Inflammatory macrophage (primary cell): ENCODE measurements around the gene MACF1.
"Not testable (repeated sequence)": the region's sequence is repeated elsewhere in the genome, so short reads cannot be mapped to it uniquely, and the experiment has no call there.

Experiments
- DNase-seq, 2 donors: peaks; one replicate each; pipeline ENCODE4 v3.0.0-alpha.2; 2020 to 2022

Gene MACF1

DNA sequence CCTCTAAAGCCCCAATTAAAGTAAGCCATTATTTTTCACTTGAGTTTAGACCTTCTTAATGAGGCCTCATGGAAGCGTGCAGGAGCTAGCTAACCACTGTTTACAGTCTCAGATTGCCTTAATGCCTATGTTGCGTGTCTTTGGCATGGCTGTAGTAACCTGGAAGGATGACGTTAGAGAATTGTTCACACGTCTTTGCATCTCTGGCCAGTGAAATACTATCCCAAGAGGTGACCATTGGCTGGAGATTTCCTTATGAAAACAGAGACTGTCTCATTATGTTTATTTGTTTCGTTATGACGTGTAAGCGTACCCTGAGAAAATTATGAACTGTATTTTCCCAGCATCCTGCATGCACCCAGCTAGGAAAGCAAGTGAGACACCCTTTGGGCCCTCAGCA, 268.3 kb downstream of the MACF1 start:
- no peak for DNase-seq

DNA sequence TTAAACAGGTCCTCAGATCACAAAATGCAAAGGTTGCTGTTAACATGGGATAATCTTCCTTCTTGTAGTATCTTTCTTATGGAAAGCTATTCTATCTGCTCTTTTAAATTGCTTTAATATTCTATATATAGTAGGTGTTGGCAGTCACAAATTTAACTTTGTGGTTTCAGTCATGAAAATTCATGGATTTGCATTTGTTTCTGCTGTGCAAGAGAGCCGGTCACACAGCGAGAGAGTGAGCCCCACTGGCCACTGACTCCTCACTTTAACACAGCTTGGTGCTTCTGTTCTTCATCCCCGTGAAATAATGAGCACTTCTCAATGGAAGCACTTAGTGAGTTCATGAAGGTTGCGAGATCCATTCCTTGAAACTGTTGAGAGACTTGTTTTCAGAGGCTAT, 268.8 kb downstream of the MACF1 start:
- DNase-seq = no peak

DNA sequence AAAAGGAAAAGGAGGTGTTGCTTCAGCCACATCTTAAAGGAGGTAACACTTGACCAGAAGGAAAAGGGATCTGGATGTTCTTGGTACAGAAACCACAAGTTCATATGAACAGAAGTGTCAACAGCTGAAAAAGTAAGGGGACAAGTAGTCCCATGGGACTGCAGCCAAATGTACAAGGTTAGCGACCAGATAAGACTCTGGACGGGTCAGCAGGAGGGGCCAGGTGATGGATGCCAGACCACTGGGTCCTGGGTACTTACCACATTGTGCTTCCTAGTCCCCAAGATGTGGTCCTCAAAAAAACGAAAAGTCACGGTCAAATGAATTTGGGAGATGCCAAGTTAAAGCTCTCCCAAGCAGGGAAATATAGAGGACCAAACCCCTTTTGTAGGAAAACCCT, 270.3 kb downstream of the MACF1 start:
- no peak for DNase-seq

DNA sequence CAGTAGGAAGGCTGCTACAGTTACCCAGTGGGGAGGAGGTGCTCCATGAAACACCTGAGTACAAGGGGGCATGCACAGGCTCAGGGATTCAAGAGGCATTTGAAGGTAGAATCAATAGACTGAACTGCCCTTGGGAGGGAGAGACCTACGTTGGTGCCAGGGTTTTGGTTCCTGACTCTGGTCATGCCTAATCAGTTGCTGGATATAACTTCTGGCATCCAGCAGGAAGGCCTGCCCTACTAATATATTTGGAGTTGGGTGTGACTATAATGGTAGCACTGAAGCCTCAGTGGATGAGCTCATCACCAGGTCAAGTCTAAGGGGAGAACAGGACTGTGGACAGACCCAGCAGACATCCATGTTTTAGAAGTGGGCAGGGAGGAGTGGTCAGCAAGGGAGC, 271.1 kb downstream of the MACF1 start:
- DNase-seq = not testable (repeated sequence)

GRCh38 chr1:39478126-39478915, 273.8 kb downstream of the MACF1 start:
- no peak for DNase-seq

GRCh38 chr1:39481289-39481688, 276.8 kb downstream of the MACF1 start:
- DNase-seq = no peak

DNA sequence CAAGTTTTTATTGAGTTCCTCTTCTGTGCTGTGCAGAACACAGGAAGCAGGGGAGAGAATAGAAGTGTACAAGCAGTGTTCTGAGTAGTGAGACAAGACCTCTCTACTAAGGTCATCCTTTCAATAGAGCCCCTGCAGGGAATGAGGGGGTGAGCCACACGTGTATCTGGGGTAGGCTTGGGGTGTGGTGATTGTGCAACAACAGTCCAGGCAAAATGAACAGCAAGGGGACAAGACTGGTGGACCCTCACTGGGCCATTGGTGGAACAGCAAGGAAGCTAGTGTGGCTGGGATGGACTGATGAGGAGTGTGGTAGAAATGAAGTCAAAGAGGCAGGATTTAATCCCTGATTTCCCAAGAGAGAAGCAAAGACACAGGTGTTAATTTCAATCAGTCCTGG, 278.8 kb downstream of the MACF1 start:
- no peak for DNase-seq

DNA sequence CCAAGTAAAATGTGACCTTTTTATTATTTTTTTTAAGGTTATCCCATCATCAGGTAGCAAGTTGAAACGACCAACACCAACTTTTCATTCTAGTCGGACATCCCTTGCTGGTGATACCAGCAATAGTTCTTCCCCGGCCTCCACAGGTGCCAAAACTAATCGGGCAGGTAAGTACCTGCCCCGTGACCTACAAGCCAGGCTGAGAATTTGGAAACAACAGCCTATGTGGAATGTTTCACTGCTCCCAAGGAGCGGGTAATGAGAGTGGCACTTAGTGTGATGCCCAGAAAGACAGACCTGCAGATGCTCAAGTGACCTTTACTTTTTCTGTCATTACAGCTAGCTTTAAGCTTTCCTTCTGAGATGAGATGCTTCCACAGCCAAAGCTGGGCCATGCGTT, 280.1 kb downstream of the MACF1 start:
- no peak for DNase-seq

DNA sequence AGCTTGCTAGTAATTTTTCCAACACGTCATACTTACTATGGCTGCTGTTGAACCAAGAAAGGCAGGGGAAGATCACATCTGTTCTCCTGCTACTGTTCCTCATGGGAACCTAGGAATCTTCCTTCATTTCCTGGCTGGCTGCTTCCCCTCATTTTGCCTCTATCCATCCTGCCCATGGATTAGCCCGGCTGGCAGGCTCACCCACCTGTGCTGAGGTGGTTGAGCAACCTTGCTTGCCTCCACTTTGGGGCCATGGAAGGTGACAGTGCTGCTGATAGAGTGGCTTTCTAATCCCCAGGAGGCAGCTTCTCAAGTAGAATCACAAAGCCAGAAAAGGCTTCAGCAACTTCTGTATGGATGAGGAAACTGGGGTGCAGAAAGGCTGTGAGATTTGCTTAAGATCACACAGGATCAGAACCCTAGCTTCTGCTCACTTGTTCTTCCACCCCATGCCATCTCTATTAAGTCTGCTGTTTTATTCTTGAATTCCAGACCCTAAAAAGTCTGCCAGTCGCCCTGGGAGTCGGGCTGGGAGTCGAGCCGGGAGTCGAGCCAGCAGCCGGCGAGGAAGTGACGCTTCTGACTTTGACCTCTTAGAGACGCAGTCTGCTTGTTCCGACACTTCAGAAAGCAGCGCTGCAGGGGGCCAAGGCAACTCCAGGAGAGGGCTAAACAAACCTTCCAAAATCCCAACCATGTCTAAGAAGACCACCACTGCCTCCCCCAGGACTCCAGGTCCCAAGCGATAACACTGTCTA, 280.7 kb downstream of the MACF1 start:
- DNase-seq = no peak

GRCh38 chr1:39488012-39488545, 283.6 kb downstream of the MACF1 start:
- DNase-seq = no peak

DNA sequence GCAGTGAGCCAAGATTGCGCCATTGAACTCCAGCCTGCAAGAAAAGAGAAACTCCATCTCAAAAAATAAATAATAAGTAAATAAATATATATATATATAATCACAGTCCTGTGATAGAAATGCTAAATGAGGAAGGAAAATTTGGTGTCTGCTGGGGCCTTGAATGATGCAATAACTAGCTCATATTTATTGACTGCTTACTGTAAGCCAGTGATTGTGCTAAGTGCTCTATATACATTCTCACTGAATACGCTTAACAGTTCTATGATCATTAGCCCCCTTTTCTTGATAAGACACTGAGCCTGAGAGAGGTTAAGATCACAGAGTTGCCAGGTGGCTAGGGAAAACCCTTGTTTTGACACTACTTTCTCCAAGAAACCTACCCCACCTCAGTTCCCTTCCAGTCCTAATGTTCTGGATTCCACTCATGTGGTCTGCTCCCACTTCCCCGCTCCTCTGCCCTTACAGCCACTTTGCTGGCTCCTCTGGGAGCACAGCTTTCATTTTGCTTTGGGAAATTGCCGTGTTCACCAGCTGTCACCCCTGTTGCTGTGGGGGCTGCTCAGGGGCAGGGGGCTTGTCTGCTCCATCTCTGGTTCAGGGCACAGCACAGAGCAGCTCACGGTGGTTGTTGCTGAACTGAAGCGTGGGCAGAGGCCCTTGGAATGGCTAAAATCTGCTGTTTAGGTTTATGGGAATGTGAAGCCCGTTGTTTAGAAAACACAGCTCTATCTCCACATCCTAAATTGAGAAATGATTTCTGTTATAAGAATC, 284.5 kb downstream of the MACF1 start:
- DNase-seq = peak; percentile 54 to 68

DNA sequence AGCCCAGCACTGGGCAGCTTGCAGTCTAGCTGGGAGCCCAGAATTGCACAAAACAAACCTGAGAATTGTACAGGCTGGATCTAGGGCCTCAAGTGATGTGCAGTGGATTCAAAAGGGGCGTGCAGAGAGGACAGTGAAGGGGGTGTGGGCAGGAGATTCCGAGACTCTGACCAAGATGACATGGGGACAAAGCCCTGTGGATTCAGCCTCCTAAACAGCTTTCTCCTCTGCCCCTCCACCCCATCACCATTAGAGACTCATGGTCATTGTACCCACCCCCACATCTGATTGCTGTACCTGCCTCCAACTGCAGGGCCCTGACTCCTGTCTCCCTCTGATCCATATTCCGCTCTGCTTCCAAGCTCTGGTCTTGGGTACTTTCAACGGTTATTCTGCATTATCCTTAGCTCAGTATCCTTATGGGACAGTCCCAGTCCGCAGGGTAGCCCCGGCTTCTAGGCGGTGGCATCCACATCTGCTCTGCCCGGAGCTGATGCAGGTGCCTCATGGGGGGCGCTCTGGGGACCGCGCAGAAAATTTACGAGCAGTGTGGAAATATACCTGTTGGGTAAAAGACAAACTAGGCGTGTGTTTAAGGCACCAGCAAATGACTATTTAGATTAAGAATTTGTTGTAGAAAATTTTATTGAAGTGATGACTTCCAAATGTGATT, 285.2 kb downstream of the MACF1 start:
- DNase-seq = no peak

GRCh38 chr1:39490596-39491145, 286.2 kb downstream of the MACF1 start:
- DNase-seq = no peak

DNA sequence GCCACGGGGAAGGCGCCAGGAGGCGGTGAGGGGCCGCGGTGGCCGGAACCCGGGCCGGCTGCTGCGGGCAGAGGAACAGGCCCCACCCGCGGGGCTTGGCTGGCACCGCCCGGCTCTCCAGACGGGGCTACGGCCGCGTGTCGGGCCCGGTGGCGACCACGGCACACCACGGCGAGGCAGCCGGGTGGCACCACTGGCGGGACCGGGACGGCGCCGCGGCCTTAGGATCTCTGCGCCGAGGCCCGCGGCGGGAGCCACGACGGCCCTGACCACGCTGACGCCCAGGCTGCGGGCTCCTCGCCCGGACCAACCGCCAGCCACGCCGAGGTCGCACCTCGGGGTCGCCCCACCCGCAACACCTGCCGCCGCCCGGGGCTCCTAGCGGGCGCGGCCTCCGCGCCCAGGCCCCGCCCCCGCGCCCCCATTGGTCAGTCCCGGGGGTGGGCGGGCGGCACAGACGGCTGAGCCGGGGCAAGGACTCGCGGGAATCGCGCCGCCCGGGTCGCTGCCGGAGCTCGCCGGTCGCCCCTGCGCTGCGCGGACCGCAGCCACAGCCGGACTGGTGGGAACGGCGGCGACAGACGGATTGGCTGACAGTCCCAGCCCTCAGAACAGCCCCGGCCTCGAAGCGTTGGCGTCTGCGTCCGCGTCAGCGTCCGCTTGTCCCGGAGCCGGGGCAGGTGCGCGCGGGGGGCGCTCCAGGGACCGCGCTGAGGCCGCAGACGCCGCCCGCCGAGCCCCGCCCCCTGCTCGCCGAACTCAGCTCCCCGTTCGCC, 286.8 kb downstream of the MACF1 start, which contains the start of gene BMP8A:
Gene BMP8A, plus strand, starts transcription at position 491 of the 776 bp plus-strand sequence. CDS start 356 bp downstream, outside the sequence.
- peak; percentile 33 to 56 for DNase-seq

GRCh38 chr1:39492118-39493042, 287.9 kb downstream of the MACF1 start:
- DNase-seq = not testable (repeated sequence)

DNA sequence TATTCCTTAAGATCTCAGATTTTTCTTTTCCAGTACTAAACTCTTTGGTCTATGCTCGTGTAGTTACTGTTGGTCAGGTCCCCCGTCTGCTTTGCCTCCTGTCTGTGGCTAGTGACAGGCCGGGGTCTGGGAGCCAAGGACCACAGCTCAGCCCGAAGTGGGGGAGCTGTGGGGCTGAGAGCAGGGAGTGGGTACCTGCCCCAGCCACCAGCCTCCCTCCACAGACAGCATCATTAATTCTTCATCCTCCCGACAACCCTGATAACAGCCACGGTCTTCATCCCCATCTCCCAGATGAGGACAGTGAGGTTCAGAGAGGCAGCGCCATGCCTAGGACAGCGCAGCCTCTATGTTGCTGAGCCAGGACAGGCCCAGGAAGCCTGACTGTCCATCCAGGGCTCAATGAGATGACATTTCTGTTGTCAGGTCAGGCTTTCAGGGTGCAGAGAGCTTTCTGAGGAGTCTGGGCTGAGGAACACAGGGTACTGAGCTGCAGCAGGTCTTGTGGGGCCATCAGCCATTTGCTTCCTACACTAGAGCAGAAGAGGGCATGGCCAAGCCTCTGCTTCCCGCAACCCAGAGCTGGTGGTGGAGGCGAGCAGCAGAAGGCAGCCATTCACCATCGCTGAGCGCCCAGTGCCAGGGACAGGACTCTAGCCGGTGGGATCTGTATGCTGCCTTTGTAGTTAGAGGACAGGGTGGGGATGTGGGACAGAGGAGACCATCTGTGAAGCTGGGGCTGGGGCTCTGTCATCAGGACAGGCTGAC, 288.7 kb downstream of the MACF1 start:
- not testable (repeated sequence) for DNase-seq

DNA sequence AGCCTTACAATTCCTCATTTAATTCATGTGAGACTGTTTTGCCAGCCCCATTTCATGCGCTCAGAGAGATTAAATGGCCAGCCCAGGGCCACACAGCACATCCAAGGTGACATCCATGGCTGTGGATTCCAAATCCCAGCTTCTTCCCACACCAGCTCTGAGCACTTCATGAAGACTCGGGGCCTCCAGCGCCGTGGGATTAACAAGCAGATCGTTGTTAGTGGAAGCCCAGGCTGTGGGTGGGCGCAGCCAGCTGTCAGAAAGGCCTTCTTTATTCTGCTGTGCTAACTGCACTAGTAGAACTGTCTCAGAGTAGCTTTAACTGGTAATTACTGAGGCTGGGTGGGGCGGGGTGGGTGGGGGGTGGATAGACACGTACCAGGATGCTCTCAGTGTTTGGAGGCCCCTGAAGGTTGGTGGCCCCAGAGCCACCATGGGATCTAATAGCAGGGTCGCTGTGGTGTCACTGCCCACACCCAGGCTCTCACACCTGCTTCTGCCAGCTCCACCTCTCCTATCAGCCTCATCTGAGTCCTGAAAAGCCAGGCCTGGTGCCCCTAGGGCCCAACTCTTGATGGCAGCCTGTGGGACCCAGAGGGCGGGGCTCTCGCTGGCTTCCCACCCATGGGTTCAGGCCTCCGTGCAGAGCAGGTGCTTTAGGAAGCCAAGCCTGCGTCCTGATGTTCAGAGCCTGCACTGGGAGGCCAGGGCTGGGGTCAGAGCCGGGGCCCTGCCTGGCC, 290.3 kb downstream of the MACF1 start:
- DNase-seq = no peak

DNA sequence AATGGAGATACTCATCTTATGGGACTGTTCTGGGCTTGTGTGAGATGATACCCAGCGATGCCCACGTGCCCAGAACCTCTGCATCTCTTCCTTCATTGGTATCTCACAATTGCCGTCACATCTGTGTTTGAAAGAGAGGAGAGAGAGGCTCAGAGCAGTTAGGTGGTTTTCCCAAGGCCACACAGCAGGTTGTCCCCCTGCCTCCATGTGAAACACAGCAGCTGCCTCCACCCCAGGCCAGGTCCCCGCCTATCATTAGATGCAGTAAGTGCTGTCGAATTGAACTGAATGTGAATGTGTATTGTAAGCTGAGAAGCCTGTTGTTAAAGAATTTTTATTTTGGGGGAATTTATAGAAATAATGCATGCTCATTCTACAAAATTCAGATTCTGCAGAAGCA, 292.0 kb downstream of the MACF1 start:
- DNase-seq = not testable (repeated sequence)
